WI38 (cell line): ENCODE results near the gene EPHB1.

Source experiments
- H3K4me3 ChIP-seq: 2 replicates; pipeline ENCODE4 v1.5.1; 2011; ENCODE audit warnings: low read depth, mild to moderate bottlenecking, control low read depth, low read length
- TF ChIP-seq, protein P1 (sequence below): IDR thresholded peaks from 2 replicates; pipeline ENCODE4 v1.5.1; 2012; ENCODE audit warnings: low read depth, mild to moderate bottlenecking, control low read depth, low read length

EPHB1 gene

DNA sequence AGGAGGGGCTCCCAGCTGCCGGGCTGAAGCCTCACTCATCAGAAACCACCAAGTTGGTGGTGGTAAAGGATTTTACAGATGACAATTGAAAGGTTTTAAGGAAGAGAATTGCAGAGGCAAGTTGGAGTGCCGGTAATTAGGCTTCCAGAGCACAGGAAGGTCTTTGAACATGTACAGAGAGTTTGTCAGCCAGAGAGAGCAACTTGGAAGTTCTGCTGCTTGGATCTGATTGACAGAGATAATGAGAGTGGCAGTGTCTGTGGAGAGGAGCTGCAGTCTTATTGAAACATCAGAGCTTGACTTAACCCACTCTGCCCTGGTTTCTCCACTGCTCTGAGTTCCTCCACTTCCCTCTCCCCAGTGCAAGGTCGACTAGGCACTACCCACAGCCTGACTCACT lies 448.6 kb downstream of the EPHB1 start:
- TF ChIP-seq, protein P1, sequence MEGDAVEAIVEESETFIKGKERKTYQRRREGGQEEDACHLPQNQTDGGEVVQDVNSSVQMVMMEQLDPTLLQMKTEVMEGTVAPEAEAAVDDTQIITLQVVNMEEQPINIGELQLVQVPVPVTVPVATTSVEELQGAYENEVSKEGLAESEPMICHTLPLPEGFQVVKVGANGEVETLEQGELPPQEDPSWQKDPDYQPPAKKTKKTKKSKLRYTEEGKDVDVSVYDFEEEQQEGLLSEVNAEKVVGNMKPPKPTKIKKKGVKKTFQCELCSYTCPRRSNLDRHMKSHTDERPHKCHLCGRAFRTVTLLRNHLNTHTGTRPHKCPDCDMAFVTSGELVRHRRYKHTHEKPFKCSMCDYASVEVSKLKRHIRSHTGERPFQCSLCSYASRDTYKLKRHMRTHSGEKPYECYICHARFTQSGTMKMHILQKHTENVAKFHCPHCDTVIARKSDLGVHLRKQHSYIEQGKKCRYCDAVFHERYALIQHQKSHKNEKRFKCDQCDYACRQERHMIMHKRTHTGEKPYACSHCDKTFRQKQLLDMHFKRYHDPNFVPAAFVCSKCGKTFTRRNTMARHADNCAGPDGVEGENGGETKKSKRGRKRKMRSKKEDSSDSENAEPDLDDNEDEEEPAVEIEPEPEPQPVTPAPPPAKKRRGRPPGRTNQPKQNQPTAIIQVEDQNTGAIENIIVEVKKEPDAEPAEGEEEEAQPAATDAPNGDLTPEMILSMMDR, result no peak

DNA sequence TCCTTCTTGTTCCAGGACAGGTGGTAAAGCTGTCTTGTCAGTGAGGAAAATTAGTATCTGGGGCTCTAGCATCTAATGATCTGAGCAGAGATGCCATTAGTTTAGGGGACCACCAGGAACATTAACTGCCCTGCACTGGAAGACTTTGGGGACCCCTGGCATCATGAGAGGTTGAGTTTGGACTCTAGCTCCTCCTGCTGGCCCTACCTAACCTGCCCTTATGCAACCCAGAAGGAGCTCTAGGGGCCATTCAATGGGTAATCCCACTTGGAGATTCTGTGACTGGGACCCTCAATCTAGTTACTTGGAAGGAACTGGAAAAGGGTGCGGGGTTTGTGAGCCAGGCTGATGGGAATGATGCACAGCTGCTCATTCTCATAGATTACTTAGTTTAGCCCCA lies 451.0 kb downstream of the EPHB1 start:
- H3K4me3 ChIP-seq, result no peak overlapping the region

More for the DNA sequence above, 448.6 kb downstream of the EPHB1 start:
- no peak overlapping the region for H3K4me3 ChIP-seq

DNA sequence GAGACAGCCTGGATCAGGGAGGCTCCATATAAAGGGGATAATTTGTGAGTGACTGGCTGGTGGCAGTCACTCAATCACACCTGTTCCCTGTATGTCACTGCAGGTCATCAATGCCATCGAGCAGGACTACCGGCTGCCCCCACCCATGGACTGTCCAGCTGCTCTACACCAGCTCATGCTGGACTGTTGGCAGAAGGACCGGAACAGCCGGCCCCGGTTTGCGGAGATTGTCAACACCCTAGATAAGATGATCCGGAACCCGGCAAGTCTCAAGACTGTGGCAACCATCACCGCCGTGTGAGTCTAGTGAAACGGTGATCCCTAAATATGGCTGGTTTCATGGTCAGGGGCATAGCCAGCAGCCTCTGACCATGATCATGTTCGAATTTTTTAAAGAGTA lies 453.2 kb downstream of the EPHB1 start:
- TF ChIP-seq, protein P1, result no peak
- no peak overlapping the region for H3K4me3 ChIP-seq

More for the DNA sequence above, 451.0 kb downstream of the EPHB1 start:
- TF ChIP-seq, protein P1, result no peak

DNA sequence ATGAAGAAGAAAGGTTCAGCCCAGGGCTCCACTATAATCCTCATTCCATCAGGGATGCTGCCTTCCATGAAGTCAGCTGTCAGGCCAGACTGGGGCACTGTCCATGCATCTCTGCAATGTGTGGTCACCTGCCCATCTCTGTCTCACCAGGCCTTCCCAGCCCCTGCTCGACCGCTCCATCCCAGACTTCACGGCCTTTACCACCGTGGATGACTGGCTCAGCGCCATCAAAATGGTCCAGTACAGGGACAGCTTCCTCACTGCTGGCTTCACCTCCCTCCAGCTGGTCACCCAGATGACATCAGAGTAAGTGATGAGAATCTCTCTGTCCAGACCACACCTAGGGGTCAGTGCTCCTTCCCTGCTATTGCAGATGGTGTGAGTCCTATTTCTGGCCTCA lies 454.1 kb downstream of the EPHB1 start:
- TF ChIP-seq, protein P1, result no peak
- no peak overlapping the region for H3K4me3 ChIP-seq

DNA sequence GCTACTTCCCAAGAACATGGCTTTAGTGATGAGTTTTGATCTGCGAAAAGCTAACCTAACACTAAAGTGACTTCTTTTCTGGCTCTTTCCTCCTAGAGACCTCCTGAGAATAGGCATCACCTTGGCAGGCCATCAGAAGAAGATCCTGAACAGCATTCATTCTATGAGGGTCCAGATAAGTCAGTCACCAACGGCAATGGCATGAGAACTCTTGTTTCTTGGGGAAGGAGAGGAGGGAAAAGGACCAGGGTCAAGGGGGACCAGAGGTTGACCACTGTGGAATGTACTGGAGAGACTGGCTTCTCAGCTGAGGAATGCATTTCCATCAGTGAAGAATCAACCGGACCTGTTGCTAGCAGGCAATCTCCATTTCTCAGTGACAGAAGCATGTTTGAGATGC lies 463.9 kb downstream of the EPHB1 start:
- H3K4me3 ChIP-seq, result no peak overlapping the region
- TF ChIP-seq, protein P1, result no peak

DNA sequence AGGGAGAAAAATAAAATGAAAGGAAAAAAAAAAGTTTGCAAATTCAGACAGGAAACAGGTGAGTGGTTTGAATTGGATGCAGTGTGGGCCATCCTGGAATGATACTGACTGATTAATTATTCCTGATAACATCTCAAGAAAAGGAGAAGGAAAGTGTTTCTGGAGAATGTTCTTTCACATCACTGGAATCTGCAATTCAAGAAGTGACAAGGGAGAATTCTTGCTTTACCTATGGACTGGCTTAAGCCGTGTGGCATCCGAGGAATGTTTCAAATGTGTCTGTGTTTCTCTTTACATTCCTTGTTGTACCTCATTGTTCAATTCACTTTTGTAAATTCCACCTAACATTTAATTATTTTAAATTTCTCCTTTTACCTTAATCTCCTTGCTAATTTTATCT lies 465.0 kb downstream of the EPHB1 start:
- H3K4me3 ChIP-seq, result no peak overlapping the region
- TF ChIP-seq, protein P1, result no peak

DNA sequence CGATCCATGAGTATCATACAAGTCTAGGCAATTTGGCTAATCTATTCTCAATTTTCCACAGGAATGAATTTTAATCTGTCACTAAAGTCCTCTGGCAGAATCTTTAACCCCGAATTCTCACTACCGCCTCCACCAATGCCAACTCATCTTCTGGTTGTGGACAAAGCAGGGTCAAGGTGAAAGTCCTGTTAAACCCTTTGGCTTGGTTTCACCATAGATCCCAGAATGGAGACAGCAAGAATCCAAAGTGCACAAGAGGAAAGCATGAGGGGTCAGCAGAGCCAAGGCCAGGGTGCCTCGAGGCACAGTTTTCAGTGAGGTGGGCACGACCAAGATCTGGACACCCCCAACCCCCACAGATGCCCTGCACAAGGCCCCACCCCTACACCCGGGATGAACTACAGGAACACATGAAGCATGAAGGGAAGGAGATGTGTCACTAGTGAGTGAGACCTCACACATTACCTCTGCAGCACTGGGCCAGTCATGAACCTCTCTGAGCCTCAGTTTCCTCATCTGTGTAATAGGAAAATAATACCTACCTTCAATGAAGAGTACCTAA lies 466.2 kb downstream of the EPHB1 start:
- H3K4me3 ChIP-seq, result no peak overlapping the region
- TF ChIP-seq, protein P1, result no peak
